WTC11 (cell line): ENCODE data around the gene IFT52. TPM values are rescaled to one million over a fixed set of nuclear protein-coding genes. Genes with fewer than 3 reads are reported as not detected.
"Not testable (repeated sequence)": the region's sequence is repeated elsewhere in the genome, so short reads cannot be mapped to it uniquely, and the experiment has no call there.

Experiments
- ATAC-seq: fragments of 200-7000 bp; cut with Tn5 transposase; 2 replicates; pipeline ENCODE4 v1.10.0; 2021; ENCODE audit warnings: mild to moderate bottlenecking, moderate library complexity
- CTCF ChIA-PET: fragments of 300-600 bp; sonication (Branson Sonifier 250); formaldehyde crosslinking; loops from one replicate; lab custom pipeline; 2021; ENCODE audit warnings: antibody characterized with exemption; lab: Charles Lee
- POLR2A ChIA-PET: fragments of 350-600 bp; sonication (Branson Sonifier 250); formaldehyde crosslinking; loops from one replicate; lab custom pipeline; 2021; ENCODE audit warnings: antibody characterized with exemption; lab: Charles Lee
- DNase-seq: peaks from one replicate; pipeline ENCODE4 v3.0.0; 2021; ENCODE audit warnings: low spot score
- H3K27ac Mint-ChIP-seq: 2 replicates; pipeline ENCODE4 v1.8.0; 2021; ENCODE audit warnings: mixed read lengths
- H3K27me3 Mint-ChIP-seq: 2 replicates; pipeline ENCODE4 v1.8.0; 2021; ENCODE audit warnings: low read depth, mild to moderate bottlenecking, moderate library complexity, mixed read lengths
- H3K36me3 Mint-ChIP-seq: 2 replicates; pipeline ENCODE4 v1.8.0; 2021; ENCODE audit warnings: mixed read lengths
- H3K4me1 Mint-ChIP-seq: 2 replicates; pipeline ENCODE4 v1.8.0; 2022; ENCODE audit warnings: mixed read lengths
- H3K4me3 Mint-ChIP-seq: 2 replicates; pipeline ENCODE4 v1.8.0; 2021; ENCODE audit warnings: mild to moderate bottlenecking, moderate library complexity, mixed read lengths
- H3K9me3 Mint-ChIP-seq: 2 replicates; pipeline ENCODE4 v1.8.0; 2021; ENCODE audit warnings: mixed read lengths
- CREB1 ChIP-seq: sonication (generic); formaldehyde crosslinking; IDR thresholded peaks from 2 replicates; pipeline ENCODE4 v1.8.0; 2023; ENCODE audit warnings: mild to moderate bottlenecking, missing genetic modification reagents
- FOXJ3 ChIP-seq: sonication (generic); formaldehyde crosslinking; IDR thresholded peaks from 2 replicates; pipeline ENCODE4 v1.9.0; 2021; ENCODE audit warnings: missing genetic modification reagents, mild to moderate bottlenecking, borderline replicate concordance
- FOXK1 ChIP-seq: sonication (generic); formaldehyde crosslinking; IDR thresholded peaks from 2 replicates; pipeline ENCODE4 v1.8.0; 2022; ENCODE audit warnings: mild to moderate bottlenecking, moderate library complexity, missing genetic modification reagents
- HMGA2 ChIP-seq: fragments of 250-450 bp; sonication (Bioruptor Pico); IDR thresholded peaks from 2 replicates; pipeline ENCODE4 v1.4.0; 2021; ENCODE audit warnings: mild to moderate bottlenecking, moderate library complexity
- MYBL2 ChIP-seq: sonication (generic); formaldehyde crosslinking; IDR thresholded peaks from 2 replicates; pipeline ENCODE4 v1.8.1; 2023; ENCODE audit warnings: mild to moderate bottlenecking, moderate library complexity, missing genetic modification reagents
- RORB ChIP-seq: fragments of 250-450 bp; sonication (Bioruptor Pico); IDR thresholded peaks from 2 replicates; pipeline ENCODE4 v1.9.0; 2021; ENCODE audit warnings: mild to moderate bottlenecking
- SMAD3 ChIP-seq: sonication (generic); formaldehyde crosslinking; IDR thresholded peaks from 2 replicates; pipeline ENCODE4 v1.8.0; 2022; ENCODE audit warnings: missing genetic modification reagents, mild to moderate bottlenecking, borderline replicate concordance
- TP53 ChIP-seq: sonication (generic); formaldehyde crosslinking; IDR thresholded peaks from 2 replicates; pipeline ENCODE4 v1.8.1; 2023; ENCODE audit warnings: mild to moderate bottlenecking, missing genetic modification reagents
- ZNF317 ChIP-seq: sonication (generic); formaldehyde crosslinking; IDR thresholded peaks from 2 replicates; pipeline ENCODE4 v1.8.1; 2023; ENCODE audit warnings: low read depth, mild to moderate bottlenecking, moderate library complexity, missing genetic modification reagents, borderline replicate concordance
- total RNA-seq: library from RNA; stranded (reverse); gene quantifications from 3 replicates; pipeline ENCODE4 v1.2.3, GENCODE V29; 2021
- TF ChIP-seq, protein P1 (sequence below): sonication (generic); formaldehyde crosslinking; IDR thresholded peaks from 2 replicates; pipeline ENCODE4 v1.8.1; 2022; ENCODE audit warnings: mild to moderate bottlenecking, moderate library complexity, missing genetic modification reagents
- TF ChIP-seq, protein P2 (sequence below): sonication (generic); formaldehyde crosslinking; IDR thresholded peaks from 2 replicates; pipeline ENCODE4 v1.8.0; 2023; ENCODE audit warnings: missing genetic modification reagents
- TF ChIP-seq, protein P3 (sequence below): sonication (generic); formaldehyde crosslinking; IDR thresholded peaks from 2 replicates; pipeline ENCODE4 v1.8.0; 2023; ENCODE audit warnings: mild to moderate bottlenecking, missing genetic modification reagents
- TF ChIP-seq, protein P4 (sequence below): fragments of 250-450 bp; sonication (Bioruptor Pico); IDR thresholded peaks from 2 replicates; pipeline ENCODE4 v1.9.0; 2021; ENCODE audit warnings: mild to moderate bottlenecking
- TF ChIP-seq, protein P5 (sequence below): fragments of 250-450 bp; sonication (Bioruptor Pico); IDR thresholded peaks from 2 replicates; pipeline ENCODE4 v2.1.2; 2022; ENCODE audit warnings: mild to moderate bottlenecking, moderate library complexity
- TF ChIP-seq, protein P6 (sequence below): sonication (generic); formaldehyde crosslinking; IDR thresholded peaks from 2 replicates; pipeline ENCODE4 v1.8.0; 2022; ENCODE audit warnings: mild to moderate bottlenecking, missing genetic modification reagents
- TF ChIP-seq, protein P7 (sequence below): sonication (generic); formaldehyde crosslinking; IDR thresholded peaks from 2 replicates; pipeline ENCODE4 v1.8.1; 2023; ENCODE audit warnings: mild to moderate bottlenecking, missing genetic modification reagents, moderate library complexity
- TF ChIP-seq, protein P8 (sequence below): fragments of 250-450 bp; sonication (Bioruptor Pico); IDR thresholded peaks from 2 replicates; pipeline ENCODE4 v1.9.0; 2021; ENCODE audit warnings: mild to moderate bottlenecking, borderline replicate concordance

Gene IFT52
- total RNA-seq, 1 experiment from 2014 or later: 27.5 TPM

DNA sequence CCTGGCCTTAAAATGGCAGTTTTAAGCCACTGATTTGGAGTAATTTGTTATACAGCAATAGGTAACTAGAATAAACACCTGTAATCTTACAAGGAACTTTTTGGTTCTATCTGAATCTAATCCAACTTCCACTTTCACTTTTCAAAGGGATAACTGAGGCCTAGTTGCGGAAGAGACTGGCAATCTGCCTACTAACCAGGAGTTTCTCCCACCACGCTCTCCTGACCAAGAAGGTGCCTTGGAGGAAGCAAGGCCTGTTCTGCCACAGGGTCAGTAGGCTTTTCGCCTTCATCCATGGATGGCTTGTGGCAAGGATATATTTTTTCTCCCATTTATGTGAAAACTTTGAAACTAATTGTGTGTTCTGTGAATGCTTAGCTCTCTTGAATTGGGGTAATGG lies 63.2 kb downstream of the IFT52 start (continued):
- TF ChIP-seq, protein P1, sequence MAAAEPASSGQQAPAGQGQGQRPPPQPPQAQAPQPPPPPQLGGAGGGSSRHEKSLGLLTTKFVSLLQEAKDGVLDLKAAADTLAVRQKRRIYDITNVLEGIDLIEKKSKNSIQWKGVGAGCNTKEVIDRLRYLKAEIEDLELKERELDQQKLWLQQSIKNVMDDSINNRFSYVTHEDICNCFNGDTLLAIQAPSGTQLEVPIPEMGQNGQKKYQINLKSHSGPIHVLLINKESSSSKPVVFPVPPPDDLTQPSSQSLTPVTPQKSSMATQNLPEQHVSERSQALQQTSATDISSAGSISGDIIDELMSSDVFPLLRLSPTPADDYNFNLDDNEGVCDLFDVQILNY (CRISPR knock-in tag): no peak
- TF ChIP-seq FOXJ3 (no peak), FOXK1 (CRISPR knock-in tag) (no peak), TP53 (CRISPR knock-in tag) (no peak)
- TF ChIP-seq, protein P2, sequence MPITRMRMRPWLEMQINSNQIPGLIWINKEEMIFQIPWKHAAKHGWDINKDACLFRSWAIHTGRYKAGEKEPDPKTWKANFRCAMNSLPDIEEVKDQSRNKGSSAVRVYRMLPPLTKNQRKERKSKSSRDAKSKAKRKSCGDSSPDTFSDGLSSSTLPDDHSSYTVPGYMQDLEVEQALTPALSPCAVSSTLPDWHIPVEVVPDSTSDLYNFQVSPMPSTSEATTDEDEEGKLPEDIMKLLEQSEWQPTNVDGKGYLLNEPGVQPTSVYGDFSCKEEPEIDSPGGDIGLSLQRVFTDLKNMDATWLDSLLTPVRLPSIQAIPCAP (CRISPR knock-in tag): no peak
- TF ChIP-seq, protein P3, sequence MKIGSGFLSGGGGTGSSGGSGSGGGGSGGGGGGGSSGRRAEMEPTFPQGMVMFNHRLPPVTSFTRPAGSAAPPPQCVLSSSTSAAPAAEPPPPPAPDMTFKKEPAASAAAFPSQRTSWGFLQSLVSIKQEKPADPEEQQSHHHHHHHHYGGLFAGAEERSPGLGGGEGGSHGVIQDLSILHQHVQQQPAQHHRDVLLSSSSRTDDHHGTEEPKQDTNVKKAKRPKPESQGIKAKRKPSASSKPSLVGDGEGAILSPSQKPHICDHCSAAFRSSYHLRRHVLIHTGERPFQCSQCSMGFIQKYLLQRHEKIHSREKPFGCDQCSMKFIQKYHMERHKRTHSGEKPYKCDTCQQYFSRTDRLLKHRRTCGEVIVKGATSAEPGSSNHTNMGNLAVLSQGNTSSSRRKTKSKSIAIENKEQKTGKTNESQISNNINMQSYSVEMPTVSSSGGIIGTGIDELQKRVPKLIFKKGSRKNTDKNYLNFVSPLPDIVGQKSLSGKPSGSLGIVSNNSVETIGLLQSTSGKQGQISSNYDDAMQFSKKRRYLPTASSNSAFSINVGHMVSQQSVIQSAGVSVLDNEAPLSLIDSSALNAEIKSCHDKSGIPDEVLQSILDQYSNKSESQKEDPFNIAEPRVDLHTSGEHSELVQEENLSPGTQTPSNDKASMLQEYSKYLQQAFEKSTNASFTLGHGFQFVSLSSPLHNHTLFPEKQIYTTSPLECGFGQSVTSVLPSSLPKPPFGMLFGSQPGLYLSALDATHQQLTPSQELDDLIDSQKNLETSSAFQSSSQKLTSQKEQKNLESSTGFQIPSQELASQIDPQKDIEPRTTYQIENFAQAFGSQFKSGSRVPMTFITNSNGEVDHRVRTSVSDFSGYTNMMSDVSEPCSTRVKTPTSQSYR (CRISPR knock-in tag): no peak
- TF ChIP-seq, protein P4, sequence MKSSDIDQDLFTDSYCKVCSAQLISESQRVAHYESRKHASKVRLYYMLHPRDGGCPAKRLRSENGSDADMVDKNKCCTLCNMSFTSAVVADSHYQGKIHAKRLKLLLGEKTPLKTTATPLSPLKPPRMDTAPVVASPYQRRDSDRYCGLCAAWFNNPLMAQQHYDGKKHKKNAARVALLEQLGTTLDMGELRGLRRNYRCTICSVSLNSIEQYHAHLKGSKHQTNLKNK (CRISPR knock-in tag): no peak

DNA sequence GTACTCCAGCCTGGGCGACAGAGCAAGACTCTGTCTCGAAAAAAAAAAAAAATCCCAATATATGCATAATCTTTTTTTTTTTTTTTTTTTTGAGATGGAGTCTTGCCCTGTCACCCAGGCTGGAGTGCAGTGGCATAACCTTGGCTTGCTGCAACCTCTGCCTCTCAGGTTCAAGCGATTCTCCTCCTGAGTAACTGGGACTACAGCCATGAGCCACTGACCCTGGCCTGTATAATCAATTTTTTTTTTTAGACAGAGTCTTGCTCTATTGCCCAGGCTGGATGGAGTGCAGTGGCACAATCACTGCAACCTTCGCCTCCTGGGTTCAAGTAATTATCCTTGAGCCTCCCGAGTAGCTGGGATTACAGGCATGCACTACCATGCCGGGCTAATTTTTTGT lies 64.4 kb downstream of the IFT52 start:
- ATAC-seq, POLR2A ChIA-PET, CTCF ChIA-PET, H3K4me3 Mint-ChIP-seq, H3K27ac Mint-ChIP-seq, H3K36me3 Mint-ChIP-seq, H3K9me3 Mint-ChIP-seq, DNase-seq, H3K4me1 Mint-ChIP-seq, H3K27me3 Mint-ChIP-seq: not testable (repeated sequence)

DNA sequence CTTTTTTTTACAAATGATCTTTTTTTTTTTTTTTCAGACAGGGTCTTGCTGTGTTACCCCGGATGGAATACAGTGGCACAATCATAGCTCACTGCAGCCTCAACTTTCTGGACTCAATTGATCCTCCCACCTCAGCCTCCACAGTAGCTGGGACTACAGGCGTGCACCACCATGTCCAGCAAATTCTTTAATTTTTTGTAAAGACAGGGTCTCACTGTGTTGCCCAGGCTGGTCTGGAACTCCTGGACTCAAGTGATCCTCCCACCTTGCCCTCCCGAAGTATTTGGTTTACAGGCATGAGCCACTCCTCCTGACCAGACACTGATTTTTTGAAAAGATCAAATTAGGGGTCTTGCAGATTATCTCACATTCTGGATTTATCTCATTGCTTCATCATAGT lies 65.2 kb downstream of the IFT52 start:
- Mint-ChIP-seq H3K27me3 (no peaks in the 10 kb centered on the region), H3K4me3 (peak overlapping the region; percentile 93), H3K9me3 (no peaks in the 10 kb centered on the region), H3K27ac (peak overlapping the region; percentile 45; the same call in 1 of the 2 replicates), H3K4me1 (peaks cover 7% of the 10 kb centered on the region; the same call in 1 of the 2 replicates), H3K36me3 (no peaks in the 10 kb centered on the region)
- DNase-seq: no peak
- ChIA-PET CTCF (no interaction called here), POLR2A (no interaction called here)
- TF ChIP-seq, protein P5, sequence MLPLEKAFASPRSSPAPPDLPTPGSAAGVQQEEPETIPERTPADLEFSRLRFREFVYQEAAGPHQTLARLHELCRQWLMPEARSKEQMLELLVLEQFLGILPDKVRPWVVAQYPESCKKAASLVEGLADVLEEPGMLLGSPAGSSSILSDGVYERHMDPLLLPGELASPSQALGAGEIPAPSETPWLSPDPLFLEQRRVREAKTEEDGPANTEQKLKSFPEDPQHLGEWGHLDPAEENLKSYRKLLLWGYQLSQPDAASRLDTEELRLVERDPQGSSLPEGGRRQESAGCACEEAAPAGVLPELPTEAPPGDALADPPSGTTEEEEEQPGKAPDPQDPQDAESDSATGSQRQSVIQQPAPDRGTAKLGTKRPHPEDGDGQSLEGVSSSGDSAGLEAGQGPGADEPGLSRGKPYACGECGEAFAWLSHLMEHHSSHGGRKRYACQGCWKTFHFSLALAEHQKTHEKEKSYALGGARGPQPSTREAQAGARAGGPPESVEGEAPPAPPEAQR (CRISPR knock-in tag): no peak
- TF ChIP-seq, protein P6, sequence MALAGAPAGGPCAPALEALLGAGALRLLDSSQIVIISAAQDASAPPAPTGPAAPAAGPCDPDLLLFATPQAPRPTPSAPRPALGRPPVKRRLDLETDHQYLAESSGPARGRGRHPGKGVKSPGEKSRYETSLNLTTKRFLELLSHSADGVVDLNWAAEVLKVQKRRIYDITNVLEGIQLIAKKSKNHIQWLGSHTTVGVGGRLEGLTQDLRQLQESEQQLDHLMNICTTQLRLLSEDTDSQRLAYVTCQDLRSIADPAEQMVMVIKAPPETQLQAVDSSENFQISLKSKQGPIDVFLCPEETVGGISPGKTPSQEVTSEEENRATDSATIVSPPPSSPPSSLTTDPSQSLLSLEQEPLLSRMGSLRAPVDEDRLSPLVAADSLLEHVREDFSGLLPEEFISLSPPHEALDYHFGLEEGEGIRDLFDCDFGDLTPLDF (CRISPR knock-in tag): no peak
- TF ChIP-seq CREB1 (CRISPR knock-in tag) (no peak), HMGA2 (CRISPR knock-in tag) (no peak), RORB (CRISPR knock-in tag) (no peak), MYBL2 (CRISPR knock-in tag) (no peak), TP53 (CRISPR knock-in tag) (no peak), ZNF317 (no peak), SMAD3 (CRISPR knock-in tag) (no peak)
- TF ChIP-seq, protein P2 (CRISPR knock-in tag): no peak
- TF ChIP-seq, protein P7, sequence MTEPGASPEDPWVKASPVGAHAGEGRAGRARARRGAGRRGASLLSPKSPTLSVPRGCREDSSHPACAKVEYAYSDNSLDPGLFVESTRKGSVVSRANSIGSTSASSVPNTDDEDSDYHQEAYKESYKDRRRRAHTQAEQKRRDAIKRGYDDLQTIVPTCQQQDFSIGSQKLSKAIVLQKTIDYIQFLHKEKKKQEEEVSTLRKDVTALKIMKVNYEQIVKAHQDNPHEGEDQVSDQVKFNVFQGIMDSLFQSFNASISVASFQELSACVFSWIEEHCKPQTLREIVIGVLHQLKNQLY (CRISPR knock-in tag): no peak
- TF ChIP-seq, protein P8, sequence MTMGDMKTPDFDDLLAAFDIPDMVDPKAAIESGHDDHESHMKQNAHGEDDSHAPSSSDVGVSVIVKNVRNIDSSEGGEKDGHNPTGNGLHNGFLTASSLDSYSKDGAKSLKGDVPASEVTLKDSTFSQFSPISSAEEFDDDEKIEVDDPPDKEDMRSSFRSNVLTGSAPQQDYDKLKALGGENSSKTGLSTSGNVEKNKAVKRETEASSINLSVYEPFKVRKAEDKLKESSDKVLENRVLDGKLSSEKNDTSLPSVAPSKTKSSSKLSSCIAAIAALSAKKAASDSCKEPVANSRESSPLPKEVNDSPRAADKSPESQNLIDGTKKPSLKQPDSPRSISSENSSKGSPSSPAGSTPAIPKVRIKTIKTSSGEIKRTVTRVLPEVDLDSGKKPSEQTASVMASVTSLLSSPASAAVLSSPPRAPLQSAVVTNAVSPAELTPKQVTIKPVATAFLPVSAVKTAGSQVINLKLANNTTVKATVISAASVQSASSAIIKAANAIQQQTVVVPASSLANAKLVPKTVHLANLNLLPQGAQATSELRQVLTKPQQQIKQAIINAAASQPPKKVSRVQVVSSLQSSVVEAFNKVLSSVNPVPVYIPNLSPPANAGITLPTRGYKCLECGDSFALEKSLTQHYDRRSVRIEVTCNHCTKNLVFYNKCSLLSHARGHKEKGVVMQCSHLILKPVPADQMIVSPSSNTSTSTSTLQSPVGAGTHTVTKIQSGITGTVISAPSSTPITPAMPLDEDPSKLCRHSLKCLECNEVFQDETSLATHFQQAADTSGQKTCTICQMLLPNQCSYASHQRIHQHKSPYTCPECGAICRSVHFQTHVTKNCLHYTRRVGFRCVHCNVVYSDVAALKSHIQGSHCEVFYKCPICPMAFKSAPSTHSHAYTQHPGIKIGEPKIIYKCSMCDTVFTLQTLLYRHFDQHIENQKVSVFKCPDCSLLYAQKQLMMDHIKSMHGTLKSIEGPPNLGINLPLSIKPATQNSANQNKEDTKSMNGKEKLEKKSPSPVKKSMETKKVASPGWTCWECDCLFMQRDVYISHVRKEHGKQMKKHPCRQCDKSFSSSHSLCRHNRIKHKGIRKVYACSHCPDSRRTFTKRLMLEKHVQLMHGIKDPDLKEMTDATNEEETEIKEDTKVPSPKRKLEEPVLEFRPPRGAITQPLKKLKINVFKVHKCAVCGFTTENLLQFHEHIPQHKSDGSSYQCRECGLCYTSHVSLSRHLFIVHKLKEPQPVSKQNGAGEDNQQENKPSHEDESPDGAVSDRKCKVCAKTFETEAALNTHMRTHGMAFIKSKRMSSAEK (CRISPR knock-in tag): no peak
- TF ChIP-seq, protein P1 (CRISPR knock-in tag): no peak
- no peak for ATAC-seq
